Testis (tissue), 3 donors: ENCODE measurements around the gene RPL41. TPM values are rescaled to one million over a fixed set of nuclear protein-coding genes. Genes with fewer than 3 reads are reported as not detected.

Experiments used
- DNase-seq: peaks from one replicate; pipeline ENCODE4 v3.0.0-alpha.2; 2019
- H3K27ac ChIP-seq, 2 donors: fragments of 200-600 bp; sonication (generic); one replicate each; pipeline ENCODE4 v1.5.1; 2019
- H3K27me3 ChIP-seq: fragments of 200-600 bp; sonication (generic); one replicate; pipeline ENCODE4 v1.5.1; 2019
- H3K36me3 ChIP-seq: fragments of 200-600 bp; sonication (generic); one replicate; pipeline ENCODE4 v1.5.1; 2017; ENCODE audit warnings: low read depth; ENCODE audit errors: missing control alignments
- H3K4me1 ChIP-seq: fragments of 200-600 bp; sonication (generic); one replicate; pipeline ENCODE4 v1.5.1; 2019
- H3K4me3 ChIP-seq, 2 donors: fragments of 200-600 bp; sonication (generic); one replicate each; pipeline ENCODE4 v1.5.1; 2017 to 2019
- H3K9me3 ChIP-seq: fragments of 200-600 bp; sonication (generic); one replicate; pipeline ENCODE4 v1.5.1; 2017
- POLR2A ChIP-seq: fragments of 450-650 bp; IDR thresholded peaks from one replicate; pipeline ENCODE4 v1.6.1; 2017; ENCODE audit warnings: antibody characterized with exemption, mild to moderate bottlenecking, moderate library complexity
- WGBS, 2 donors: methylation state at CpG; one replicate each; pipeline ENCODE4 v1.1.5; 2018; 5-methylcytosine and 5-hydroxymethylcytosine counted together
- intact Hi-C: fragments of 100-400 bp; cut with DNase I; formaldehyde crosslinking; loops from one replicate; pipeline ENCODE4 v1.15.1; 2023; ENCODE audit warnings: low total_unique reads
- polyA plus RNA-seq: library from polyadenylated mRNA; stranded (reverse); fragments of 350-450 nt; fragmentation: Illumina TruSeq; extraction: RNeasy Lipid Tissue Mini Kit (QIAGEN cat#74804); gene quantifications from one replicate; pipeline ENCODE4 v1.2.3, GENCODE V29; 2014; ENCODE audit warnings: low read depth, low replicate concordance; ENCODE audit not compliant: insufficient read depth
- total RNA-seq, 2 donors: library from RNA; depleted of rRNA; stranded (reverse); fragments of >200 nt; gene quantifications; one replicate each; pipeline ENCODE4 v1.2.3, GENCODE V29; 2016
- TF ChIP-seq, protein P1 (sequence below), 3 experiments: fragments of 450-650 bp in 2 of 3; fragments of 200-600 bp in 1 of 3; sonication (generic) in 1 of 3; IDR thresholded peaks; one replicate each; pipeline ENCODE4 v1.5.1; 2016 to 2019; ENCODE audit warnings: antibody characterized with exemption in 3 of 3, mild to moderate bottlenecking in 2 of 3, moderate library complexity in 1 of 3

RPL41 gene
- total and polyA plus RNA-seq, 3 donors from 2014 or later, result 1,066 to 2,323 (median 1,985) TPM

DNA sequence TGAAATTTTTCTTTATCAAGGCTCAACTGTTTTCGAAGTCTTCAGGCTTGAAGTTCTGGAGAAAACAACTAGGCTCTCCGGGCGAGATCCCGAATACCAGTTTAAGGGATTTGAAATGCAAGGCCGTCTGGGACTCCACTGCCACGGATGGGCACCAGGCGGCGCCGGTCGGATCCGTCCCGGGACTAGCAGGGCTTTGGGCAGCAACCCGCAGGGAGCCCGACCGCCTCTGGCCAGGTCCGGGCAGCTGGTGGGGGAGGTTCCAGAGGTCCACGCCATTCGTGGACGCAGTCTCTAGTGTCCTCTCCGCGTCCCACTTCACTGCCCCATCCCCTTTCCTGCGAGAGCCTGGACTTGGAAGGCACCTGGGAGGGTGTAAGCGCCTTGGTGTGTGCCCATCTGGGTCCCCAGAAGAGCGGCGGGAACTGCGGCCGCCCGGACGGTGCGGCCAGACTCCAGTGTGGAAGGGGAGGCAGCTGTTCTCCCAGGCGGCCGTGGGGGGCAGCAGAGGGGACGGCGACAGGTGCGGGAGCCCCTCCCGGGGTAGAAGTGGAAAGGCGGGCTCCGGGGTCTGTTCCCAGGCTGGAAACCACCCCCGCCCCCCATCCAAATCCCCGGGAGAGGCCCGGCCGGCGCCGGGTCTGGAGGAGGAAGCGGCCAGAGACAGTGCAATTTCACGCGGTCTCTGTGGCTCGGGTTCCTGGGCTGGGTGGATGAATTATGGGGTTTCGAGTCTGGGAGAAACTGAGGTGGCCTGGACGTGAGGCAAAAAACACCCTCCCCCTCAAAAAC, 37.3 kb upstream of the RPL41 start:
- Histone ChIP-seq H3K27me3 (no peaks in the 10 kb centered on the region), H3K27ac (no peak overlapping the region), H3K36me3 (no peaks in the 10 kb centered on the region), H3K4me3 (peak overlapping the region; percentile 39 to 42), H3K9me3 (no peaks in the 10 kb centered on the region), H3K4me1 (peaks cover 7% of the 10 kb centered on the region)
- intact Hi-C loops, result no loop called here
- WGBS, 2 donors, result 1% methylated on average over 16 to 50 of the region's 50 CpGs
- TF ChIP-seq, protein P1, sequence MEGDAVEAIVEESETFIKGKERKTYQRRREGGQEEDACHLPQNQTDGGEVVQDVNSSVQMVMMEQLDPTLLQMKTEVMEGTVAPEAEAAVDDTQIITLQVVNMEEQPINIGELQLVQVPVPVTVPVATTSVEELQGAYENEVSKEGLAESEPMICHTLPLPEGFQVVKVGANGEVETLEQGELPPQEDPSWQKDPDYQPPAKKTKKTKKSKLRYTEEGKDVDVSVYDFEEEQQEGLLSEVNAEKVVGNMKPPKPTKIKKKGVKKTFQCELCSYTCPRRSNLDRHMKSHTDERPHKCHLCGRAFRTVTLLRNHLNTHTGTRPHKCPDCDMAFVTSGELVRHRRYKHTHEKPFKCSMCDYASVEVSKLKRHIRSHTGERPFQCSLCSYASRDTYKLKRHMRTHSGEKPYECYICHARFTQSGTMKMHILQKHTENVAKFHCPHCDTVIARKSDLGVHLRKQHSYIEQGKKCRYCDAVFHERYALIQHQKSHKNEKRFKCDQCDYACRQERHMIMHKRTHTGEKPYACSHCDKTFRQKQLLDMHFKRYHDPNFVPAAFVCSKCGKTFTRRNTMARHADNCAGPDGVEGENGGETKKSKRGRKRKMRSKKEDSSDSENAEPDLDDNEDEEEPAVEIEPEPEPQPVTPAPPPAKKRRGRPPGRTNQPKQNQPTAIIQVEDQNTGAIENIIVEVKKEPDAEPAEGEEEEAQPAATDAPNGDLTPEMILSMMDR (IDR thresholded peaks at IDR 0.05), result peak; percentile 31 to 69 (median 61)
- TF ChIP-seq POLR2A, result no peak
- peak; percentile 76 for DNase-seq

GRCh38 chr12:56079723-56080555, 36.5 kb upstream of the RPL41 start, which contains the start of gene ERBB3:
Gene ERBB3, plus strand, starts transcription at chr12:56080165. Its CDS starts 136 bp downstream, at chr12:56080301.
- H3K4me1 ChIP-seq, result peaks cover 7% of the 10 kb centered on the region
- 1 to 2% methylated on average over 15 to 54 of the region's 59 CpGs for WGBS, 2 donors
- no peaks in the 10 kb centered on the region for H3K36me3 ChIP-seq
- H3K27me3 ChIP-seq, result no peaks in the 10 kb centered on the region
- DNase-seq, result peak; percentile 29
- intact Hi-C loops, result no loop called here
- H3K9me3 ChIP-seq, result no peaks in the 10 kb centered on the region
- TF ChIP-seq POLR2A, result no peak
- TF ChIP-seq, protein P1 (IDR thresholded peaks at IDR 0.05), result no peak
- peak within 1 kb of the TSS; percentile 39 to 42 for H3K4me3 ChIP-seq
- H3K27ac ChIP-seq, result no peak within 1 kb of the TSS

DNA sequence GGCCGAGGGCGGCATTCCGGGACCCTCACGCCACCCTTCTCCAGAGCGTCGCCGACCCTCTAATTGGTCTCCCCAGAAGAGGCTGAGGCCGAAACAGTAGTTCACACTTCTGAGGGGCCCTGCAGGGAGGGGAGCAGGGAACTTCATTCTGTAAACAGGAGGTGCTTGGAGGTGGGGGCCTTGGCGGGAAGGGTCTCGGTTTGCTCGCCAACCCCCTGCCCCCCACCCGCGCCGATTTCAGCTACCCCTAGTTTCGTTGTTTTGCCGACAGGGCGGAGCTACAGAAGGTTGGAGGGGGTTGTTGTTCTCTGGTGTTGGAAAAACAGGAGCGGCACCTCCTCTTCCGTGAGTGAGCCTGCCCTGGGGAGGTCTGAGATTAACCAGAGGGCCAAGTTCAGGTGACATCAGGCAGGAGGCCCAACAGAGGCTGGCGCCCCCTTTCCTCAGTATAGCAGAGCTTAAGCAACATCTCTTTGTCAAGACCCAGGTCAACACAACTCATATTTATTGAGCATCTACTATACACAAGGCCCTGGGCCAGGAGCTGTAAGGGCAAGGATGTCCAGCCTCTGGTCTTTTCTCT, 35.8 kb upstream of the RPL41 start:
- TF ChIP-seq, protein P1 (IDR thresholded peaks at IDR 0.05), result no peak
- TF ChIP-seq POLR2A, result no peak
- H3K9me3 ChIP-seq, result no peaks in the 10 kb centered on the region
- H3K4me1 ChIP-seq, result peaks cover 7% of the 10 kb centered on the region
- H3K27me3 ChIP-seq, result no peaks in the 10 kb centered on the region
- WGBS, 2 donors, result 17 to 59% methylated on average over 2 to 20 of the region's 20 CpGs
- H3K27ac ChIP-seq, result no peak overlapping the region
- no peaks in the 10 kb centered on the region for H3K36me3 ChIP-seq
- peak overlapping the region; percentile 39 to 42 for H3K4me3 ChIP-seq
- intact Hi-C loops, result no loop called here
- DNase-seq, result no peak

GRCh38 chr12:56081393-56082347, 34.8 kb upstream of the RPL41 start:
- WGBS, 2 donors, result 48 to 58% methylated on average over 6 of the region's 6 CpGs
- DNase-seq, result no peak
- intact Hi-C loops, result no loop called here
- H3K27me3 ChIP-seq, result no peaks in the 10 kb centered on the region
- H3K36me3 ChIP-seq, result no peaks in the 10 kb centered on the region
- no peak overlapping the region for H3K27ac ChIP-seq
- TF ChIP-seq, protein P1 (IDR thresholded peaks at IDR 0.05), result no peak
- no peak for TF ChIP-seq POLR2A
- H3K4me3 ChIP-seq, result no peak overlapping the region
- peaks cover 7% of the 10 kb centered on the region for H3K4me1 ChIP-seq
- H3K9me3 ChIP-seq, result no peaks in the 10 kb centered on the region
